Vagina (tissue), 2 donors: ENCODE results near the gene RANBP3. TPM values are rescaled to one million over a fixed set of nuclear protein-coding genes. Genes with fewer than 3 reads are reported as not detected.

Experiments
- DNase-seq, 2 donors: peaks; one replicate each; pipeline ENCODE4 v3.0.0-alpha.2; 2017; ENCODE audit errors: extremely low spot score in 2 of 2
- H3K27ac ChIP-seq: fragments of 200-600 bp; sonication (generic); one replicate; pipeline ENCODE4 v1.5.1; 2019
- H3K27me3 ChIP-seq: fragments of 200-600 bp; sonication (generic); one replicate; pipeline ENCODE4 v1.5.1; 2019
- H3K36me3 ChIP-seq, 2 donors: fragments of 200-600 bp; sonication (generic); one replicate each; pipeline ENCODE4 v1.5.1; 2017 to 2019
- H3K4me1 ChIP-seq: fragments of 200-600 bp; sonication (generic); one replicate; pipeline ENCODE4 v1.5.1; 2019
- H3K4me3 ChIP-seq, 2 donors: fragments of 200-600 bp; sonication (generic); 1 replicate in 1 of 2; 2 replicates in 1 of 2; pipeline ENCODE4 v1.5.1; 2016 to 2019
- H3K9me3 ChIP-seq: fragments of 200-600 bp; sonication (generic); one replicate; pipeline ENCODE4 v1.5.1; 2019
- CTCF ChIP-seq, 3 experiments: fragments of 450-650 bp in 2 of 3; fragments of 200-600 bp in 1 of 3; sonication (generic) in 1 of 3; IDR thresholded peaks; one replicate each; pipeline ENCODE4 v1.5.1; 2017 to 2019; ENCODE audit warnings: antibody characterized with exemption in 3 of 3, mild to moderate bottlenecking in 2 of 3, moderate library complexity in 2 of 3
- POLR2A ChIP-seq, 2 donors: fragments of 450-650 bp; IDR thresholded peaks; one replicate each; pipeline ENCODE4 v1.6.1; 2017; ENCODE audit warnings: antibody characterized with exemption in 2 of 2, mild to moderate bottlenecking in 2 of 2, moderate library complexity in 2 of 2
- POLR2AphosphoS5 ChIP-seq, 2 donors: sonication (generic); formaldehyde crosslinking; IDR thresholded peaks; one replicate each; pipeline ENCODE4 v1.9.0; 2017; ENCODE audit warnings: antibody characterized with exemption in 2 of 2, mild to moderate bottlenecking in 2 of 2, low read depth in 1 of 2; ENCODE audit not compliant: insufficient read depth in 1 of 2
- intact Hi-C: fragments of 100-400 bp; cut with DNase I; formaldehyde crosslinking; loops from one replicate; pipeline ENCODE4 v1.15.1; 2023
- total RNA-seq: library from RNA; depleted of rRNA; stranded (reverse); fragments of >200 nt; gene quantifications from one replicate; pipeline ENCODE4 v1.2.3, GENCODE V29; 2016

RANBP3 gene
- total RNA-seq, 1 donor from 2014 or later = 110 TPM

GRCh38 chr19:6000228-6000847, 22.4 kb upstream of the RANBP3 start:
- DNase-seq = no peak
- H3K4me3 ChIP-seq = no peak overlapping the region
- no peaks in the 10 kb centered on the region for H3K4me1 ChIP-seq
- TF ChIP-seq POLR2A (IDR thresholded peaks at IDR 0.05) (no peak), CTCF (IDR thresholded peaks at IDR 0.05) (no peak), POLR2AphosphoS5 (IDR thresholded peaks at IDR 0.05; ENCODE audit: insufficient read depth in 1 of 2, low read depth in 1 of 2) (no peak)
- peaks cover 0 to 35% of the 10 kb centered on the region in 2 donors for H3K36me3 ChIP-seq
- no peak overlapping the region for H3K27ac ChIP-seq
- H3K9me3 ChIP-seq = no peaks in the 10 kb centered on the region
- intact Hi-C loops = no loop called here
- no peaks in the 10 kb centered on the region for H3K27me3 ChIP-seq

GRCh38 chr19:5999693-6000092, 21.8 kb upstream of the RANBP3 start:
- no peak for DNase-seq
- Histone ChIP-seq H3K4me1 (no peaks in the 10 kb centered on the region), H3K9me3 (no peaks in the 10 kb centered on the region), H3K27me3 (no peaks in the 10 kb centered on the region), H3K27ac (no peak overlapping the region), H3K4me3 (no peak overlapping the region), H3K36me3 (peaks cover 0 to 30% of the 10 kb centered on the region in 2 donors)
- intact Hi-C loops = no loop called here
- TF ChIP-seq POLR2AphosphoS5 (IDR thresholded peaks at IDR 0.05; ENCODE audit: insufficient read depth in 1 of 2, low read depth in 1 of 2) = no peak
- TF ChIP-seq CTCF (IDR thresholded peaks at IDR 0.05) = no peak
- no peak for TF ChIP-seq POLR2A (IDR thresholded peaks at IDR 0.05)

- intact Hi-C loops = no loop called here
- no peak overlapping the region for H3K27ac ChIP-seq
- H3K9me3 ChIP-seq = no peaks in the 10 kb centered on the region
- H3K4me1 ChIP-seq = no peaks in the 10 kb centered on the region
- TF ChIP-seq POLR2AphosphoS5 (IDR thresholded peaks at IDR 0.05; ENCODE audit: insufficient read depth in 1 of 2, low read depth in 1 of 2) = no peak
- no peak for TF ChIP-seq POLR2A (IDR thresholded peaks at IDR 0.05)
- TF ChIP-seq CTCF (IDR thresholded peaks at IDR 0.05) = no peak
- H3K27me3 ChIP-seq = no peaks in the 10 kb centered on the region
- H3K4me3 ChIP-seq = no peak overlapping the region
- DNase-seq = no peak
- peaks cover 0 to 25% of the 10 kb centered on the region in 2 donors for H3K36me3 ChIP-seq
Observed at GRCh38 chr19:5997371-5997770, 19.4 kb upstream of the RANBP3 start.

- no peak overlapping the region for H3K4me3 ChIP-seq
- no peak for DNase-seq
- H3K27me3 ChIP-seq = no peaks in the 10 kb centered on the region
- no peak overlapping the region for H3K27ac ChIP-seq
- peaks cover 0 to 22% of the 10 kb centered on the region in 2 donors for H3K36me3 ChIP-seq
- intact Hi-C loops = no loop called here
- H3K9me3 ChIP-seq = no peaks in the 10 kb centered on the region
- no peaks in the 10 kb centered on the region for H3K4me1 ChIP-seq
- no peak for TF ChIP-seq POLR2A (IDR thresholded peaks at IDR 0.05)
- no peak for TF ChIP-seq CTCF (IDR thresholded peaks at IDR 0.05)
- no peak for TF ChIP-seq POLR2AphosphoS5 (IDR thresholded peaks at IDR 0.05; ENCODE audit: insufficient read depth in 1 of 2, low read depth in 1 of 2)
Observed at GRCh38 chr19:5996623-5997320, 18.8 kb upstream of the RANBP3 start.

GRCh38 chr19:5996102-5996501, 18.2 kb upstream of the RANBP3 start:
- DNase-seq = no peak
- no peak for TF ChIP-seq CTCF (IDR thresholded peaks at IDR 0.05)
- no peak for TF ChIP-seq POLR2A (IDR thresholded peaks at IDR 0.05)
- no peak for TF ChIP-seq POLR2AphosphoS5 (IDR thresholded peaks at IDR 0.05; ENCODE audit: insufficient read depth in 1 of 2, low read depth in 1 of 2)
- Histone ChIP-seq H3K27ac (no peak overlapping the region), H3K36me3 (peaks cover 0 to 21% of the 10 kb centered on the region in 2 donors), H3K27me3 (no peaks in the 10 kb centered on the region), H3K9me3 (no peaks in the 10 kb centered on the region), H3K4me3 (no peak overlapping the region), H3K4me1 (no peaks in the 10 kb centered on the region)
- intact Hi-C loops = no loop called here
